DOHH2 (cell line): ENCODE data around the gene INPP4A.

ENCODE experiments used
- H3F3A ChIP-seq: fragments of 200-600 bp; sonication (generic), shearing (Covaris generic); 2 replicates; pipeline ENCODE4 v1.6.0; 2016; ENCODE audit warnings: antibody characterized with exemption, mild to moderate bottlenecking; ENCODE audit not compliant: control insufficient read depth, insufficient read depth
- H3K27ac ChIP-seq: fragments of 200-600 bp; sonication (generic); 2 replicates; pipeline ENCODE4 v1.5.1; 2014; ENCODE audit warnings: low read depth, mild to moderate bottlenecking, low read length, moderate library complexity
- H3K27me3 ChIP-seq: fragments of 200-600 bp; sonication (generic); 2 replicates; pipeline ENCODE4 v1.6.1; 2014; ENCODE audit warnings: mild to moderate bottlenecking, low read length, mixed read lengths; ENCODE audit not compliant: control insufficient read depth
- H3K36me3 ChIP-seq: fragments of 200-600 bp; sonication (generic); 2 replicates; pipeline ENCODE4 v1.6.1; 2014; ENCODE audit warnings: mild to moderate bottlenecking, low read length, moderate library complexity, mixed read lengths; ENCODE audit not compliant: control insufficient read depth
- H3K4me1 ChIP-seq: fragments of 200-600 bp; sonication (generic); 2 replicates; pipeline ENCODE4 v1.6.1; 2014; ENCODE audit warnings: mild to moderate bottlenecking, low read length, mixed read lengths; ENCODE audit not compliant: control insufficient read depth
- H3K4me2 ChIP-seq: fragments of 200-600 bp; sonication (generic); 2 replicates; pipeline ENCODE4 v1.6.0; 2014; ENCODE audit warnings: mild to moderate bottlenecking, low read length, moderate library complexity
- H3K4me3 ChIP-seq: fragments of 200-600 bp; sonication (generic); 2 replicates; pipeline ENCODE4 v1.5.1; 2014; ENCODE audit warnings: mild to moderate bottlenecking, low read length, mixed read lengths
- H3K79me2 ChIP-seq: fragments of 200-600 bp; sonication (generic); 2 replicates; pipeline ENCODE4 v1.6.1; 2014; ENCODE audit warnings: mild to moderate bottlenecking, low read length, mixed read lengths; ENCODE audit not compliant: control insufficient read depth
- H3K9me2 ChIP-seq: fragments of 200-600 bp; sonication (generic); replicated peaks from 2 replicates; pipeline ENCODE4 v1.6.1; 2014; ENCODE audit warnings: mild to moderate bottlenecking, low read length, mixed read lengths; ENCODE audit not compliant: control insufficient read depth
- H3K9me3 ChIP-seq: fragments of 200-600 bp; sonication (generic); 2 replicates; pipeline ENCODE4 v1.6.1; 2014; ENCODE audit warnings: antibody characterized with exemption, low read length, mixed read lengths; ENCODE audit not compliant: control insufficient read depth, insufficient read depth
- H4K20me1 ChIP-seq: fragments of 200-600 bp; sonication (generic); 2 replicates; pipeline ENCODE4 v1.6.0; 2014; ENCODE audit warnings: low read depth, mild to moderate bottlenecking, antibody characterized with exemption, low read length, moderate library complexity; ENCODE audit not compliant: control insufficient read depth, insufficient read depth
- CTCF ChIP-seq: fragments of 200-600 bp; sonication (generic); IDR thresholded peaks from one replicate; pipeline ENCODE4 v1.5.1; 2014; ENCODE audit warnings: antibody characterized with exemption, mild to moderate bottlenecking, low read depth, low read length; ENCODE audit not compliant: poor library complexity, severe bottlenecking
- EZH2phosphoT487 ChIP-seq: fragments of 200-600 bp; sonication (generic); IDR thresholded peaks from 2 replicates; pipeline ENCODE4 v1.6.1; 2017; ENCODE audit warnings: borderline replicate concordance, mild to moderate bottlenecking, antibody characterized with exemption, low read length, moderate library complexity, mixed read lengths

The INPP4A gene

GRCh38 chr2:98496750-98497493 lies 52.3 kb downstream of the INPP4A start:
- TF ChIP-seq EZH2phosphoT487 (no peak), CTCF (no peak)
- no peak overlapping the region for H3K4me2 ChIP-seq
- no peaks in the 10 kb centered on the region for H3K9me2 ChIP-seq
- H3K79me2 ChIP-seq: no peaks in the 10 kb centered on the region
- H3K4me1 ChIP-seq: peaks cover 14% of the 10 kb centered on the region
- no peak overlapping the region for H3K27ac ChIP-seq
- no peaks in the 10 kb centered on the region for H3K36me3 ChIP-seq
- no peaks in the 10 kb centered on the region for H4K20me1 ChIP-seq
- H3K4me3 ChIP-seq: no peak overlapping the region
- H3K27me3 ChIP-seq: no peaks in the 10 kb centered on the region
- peaks cover 33% of the 10 kb centered on the region for H3K9me3 ChIP-seq
- H3F3A ChIP-seq: no peaks in the 10 kb centered on the region

DNA sequence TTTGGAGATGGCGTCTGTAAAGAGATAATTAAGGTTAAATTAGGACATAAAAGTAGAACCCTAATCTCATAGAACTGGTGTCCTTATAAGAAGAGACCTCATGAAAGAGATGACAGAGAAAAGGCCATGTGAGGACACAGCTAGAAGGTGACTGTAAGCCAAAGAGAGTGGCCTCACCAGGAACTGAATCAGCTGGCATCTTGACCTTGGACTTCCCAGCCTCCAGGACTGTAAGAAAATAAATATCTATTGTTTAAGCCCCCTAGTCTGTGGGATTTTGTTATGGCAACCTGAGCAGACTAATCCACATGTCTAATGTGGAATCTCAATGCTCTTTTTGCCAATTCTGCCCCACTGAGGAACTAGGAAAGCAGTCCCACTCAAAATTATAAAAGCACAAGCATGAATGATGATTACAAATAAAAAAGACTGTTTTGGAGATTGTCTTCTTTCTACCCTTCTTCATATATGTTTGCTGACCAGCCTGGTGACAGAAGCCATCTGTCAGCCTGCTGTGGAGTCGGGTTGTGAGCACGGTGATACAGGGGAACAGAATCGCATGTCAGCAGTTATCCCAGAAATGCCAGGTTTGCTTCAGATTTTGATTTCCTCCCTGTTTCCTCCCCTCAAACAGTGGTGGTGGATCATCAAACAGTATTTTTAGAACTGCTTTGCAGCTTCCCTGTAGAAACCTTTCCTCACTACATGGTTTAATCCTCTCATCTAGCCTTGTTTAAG lies 54.2 kb downstream of the INPP4A start:
- no peak for TF ChIP-seq EZH2phosphoT487
- H3F3A ChIP-seq: no peaks in the 10 kb centered on the region
- peaks cover 5% of the 10 kb centered on the region; the same call in 1 of the 2 replicates for H3K4me1 ChIP-seq
- H3K9me2 ChIP-seq: no peaks in the 10 kb centered on the region
- no peak overlapping the region for H3K4me2 ChIP-seq
- no peaks in the 10 kb centered on the region for H3K79me2 ChIP-seq
- H3K27me3 ChIP-seq: no peaks in the 10 kb centered on the region
- peaks cover 32% of the 10 kb centered on the region for H3K9me3 ChIP-seq
- H3K27ac ChIP-seq: no peak overlapping the region
- H4K20me1 ChIP-seq: no peaks in the 10 kb centered on the region
- H3K4me3 ChIP-seq: no peak overlapping the region
- H3K36me3 ChIP-seq: no peaks in the 10 kb centered on the region

GRCh38 chr2:98500561-98500960 lies 55.9 kb downstream of the INPP4A start:
- H3K27me3 ChIP-seq: no peaks in the 10 kb centered on the region
- H3K4me1 ChIP-seq: peaks cover 5% of the 10 kb centered on the region; the same call in 1 of the 2 replicates
- no peaks in the 10 kb centered on the region for H3K79me2 ChIP-seq
- H3K27ac ChIP-seq: no peak overlapping the region
- no peaks in the 10 kb centered on the region for H4K20me1 ChIP-seq
- peaks cover 17% of the 10 kb centered on the region for H3K9me3 ChIP-seq
- TF ChIP-seq CTCF (no peak), EZH2phosphoT487 (no peak)
- H3K4me3 ChIP-seq: no peak overlapping the region
- H3K36me3 ChIP-seq: no peaks in the 10 kb centered on the region
- H3K4me2 ChIP-seq: no peak overlapping the region
- no peaks in the 10 kb centered on the region for H3F3A ChIP-seq
- no peaks in the 10 kb centered on the region for H3K9me2 ChIP-seq

GRCh38 chr2:98501223-98501622 lies 56.6 kb downstream of the INPP4A start:
- Histone ChIP-seq H3K27me3 (no peaks in the 10 kb centered on the region), H3K36me3 (no peaks in the 10 kb centered on the region), H3F3A (no peaks in the 10 kb centered on the region), H3K4me1 (peaks cover 5% of the 10 kb centered on the region; the same call in 1 of the 2 replicates), H3K4me3 (no peak overlapping the region), H4K20me1 (no peaks in the 10 kb centered on the region), H3K4me2 (no peak overlapping the region), H3K9me3 (peaks cover 13% of the 10 kb centered on the region), H3K27ac (no peak overlapping the region), H3K79me2 (no peaks in the 10 kb centered on the region), H3K9me2 (no peaks in the 10 kb centered on the region)
- TF ChIP-seq EZH2phosphoT487 (no peak), CTCF (no peak)
